K562 (cell line): ENCODE results near the gene DDX55. TPM values are rescaled to one million over a fixed set of nuclear protein-coding genes. Genes with fewer than 3 reads are reported as not detected.

ENCODE experiments used
- BCOR ChIP-seq: fragments of 450-650 bp; IDR thresholded peaks from 2 replicates; pipeline ENCODE4 v1.6.1; 2016
- CBX1 ChIP-seq: sonication (generic); IDR thresholded peaks from 2 replicates; pipeline ENCODE4 v1.6.1; 2016; ENCODE audit warnings: antibody characterized with exemption, low read depth, mild to moderate bottlenecking
- CBX3 ChIP-seq, 2 experiments: IDR thresholded peaks; 1 replicate in 1 of 2; 2 replicates in 1 of 2; pipeline ENCODE4 v1.6.1; 2012; ENCODE audit warnings: inconsistent platforms in 2 of 2, low read length in 2 of 2, borderline replicate concordance in 1 of 2, control low read depth in 1 of 2
- CBX5 ChIP-seq: IDR thresholded peaks from 2 replicates; pipeline ENCODE4 v1.6.1; 2014; ENCODE audit warnings: low read depth, borderline replicate concordance
- FOXJ3 ChIP-seq: sonication (generic); formaldehyde crosslinking; IDR thresholded peaks from 2 replicates; pipeline ENCODE4 v1.4.0; 2020; ENCODE audit warnings: mild to moderate bottlenecking, missing genetic modification reagents
- PHB ChIP-seq: fragments of 250-450 bp; sonication (Bioruptor Pico); IDR thresholded peaks from 2 replicates; pipeline ENCODE4 v1.5.0; 2021
- TEAD4 ChIP-seq, 2 experiments: sonication (generic) in 1 of 2; formaldehyde crosslinking in 1 of 2; IDR thresholded peaks; 2 replicates each; pipeline versions ENCODE4 v1.6.1 to v1.8.0; 2012 to 2022; ENCODE audit warnings: borderline replicate concordance in 1 of 2, inconsistent platforms in 1 of 2, low read length in 1 of 2, mild to moderate bottlenecking in 1 of 2, missing genetic modification reagents in 1 of 2
- XRCC5 ChIP-seq: fragments of 200-400 bp; formaldehyde crosslinking; IDR thresholded peaks from 2 replicates; pipeline ENCODE4 v1.6.1; 2017; ENCODE audit warnings: low read depth, mild to moderate bottlenecking, low read length
- ZBTB17 ChIP-seq: fragments of 450-650 bp; formaldehyde crosslinking; IDR thresholded peaks from 2 replicates; pipeline ENCODE4 v1.4.0; 2020; ENCODE audit warnings: mild to moderate bottlenecking
- ZBTB8A ChIP-seq: fragments of 450-650 bp; IDR thresholded peaks from 2 replicates; pipeline ENCODE4 v1.6.1; 2018; ENCODE audit warnings: mild to moderate bottlenecking, moderate library complexity; ENCODE audit not compliant: partially characterized antibody
- polyA plus RNA-seq, 8 experiments: library from polyadenylated mRNA; depleted of rRNA in 4 of 8; stranded (reverse) in 5 of 8; unstranded in 3 of 8; fragments of >200 nt; fragmentation: Nextera tagmentation in 2 of 8; fragmentation: Illumina TruSeq in 1 of 8; extraction: Ambion mirVana in 2 of 8; extraction: Trizol in 1 of 8; gene quantifications; 2 replicates each; pipeline versions ENCODE4 v1.2.1 to v1.2.3, GENCODE V29; 2011 to 2014; ENCODE audit warnings: inconsistent platforms in 1 of 8, missing spikeins in 1 of 8
- total RNA-seq, 7 experiments: library from RNA; depleted of rRNA in 6 of 7; stranded (reverse); fragments of >200 nt in 6 of 7; fragmentation: Illumina TruSeq in 2 of 7; extraction: Trizol in 2 of 7; gene quantifications; 2 replicates each; pipeline versions ENCODE4 v1.2.1 to v1.2.3, GENCODE V29; 2011 to 2021; ENCODE audit warnings: low replicate concordance in 1 of 7
- TF ChIP-seq, protein P1 (sequence below), 2 experiments: fragments of 450-650 bp; conservative IDR thresholded peaks; 2 replicates each; pipeline ENCODE4 v1.6.1; 2017; ENCODE audit warnings: mild to moderate bottlenecking in 2 of 2, moderate library complexity in 2 of 2
- TF ChIP-seq, protein P2 (sequence below): sonication (generic); formaldehyde crosslinking; IDR thresholded peaks from 2 replicates; pipeline ENCODE4 v1.4.0; 2020; ENCODE audit warnings: mild to moderate bottlenecking, missing genetic modification reagents
- TF ChIP-seq, protein P3 (sequence below): fragments of 250-450 bp; sonication (Bioruptor Pico); IDR thresholded peaks from 2 replicates; pipeline ENCODE4 v1.4.0; 2020; ENCODE audit warnings: borderline replicate concordance
- TF ChIP-seq, protein P4 (sequence below): fragments of 250-450 bp; sonication (Bioruptor Pico); IDR thresholded peaks from 2 replicates; pipeline ENCODE4 v1.4.0; 2020; ENCODE audit warnings: mild to moderate bottlenecking, moderate library complexity
- TF ChIP-seq, protein P5 (sequence below), 2 experiments: IDR thresholded peaks; 2 replicates each; pipeline ENCODE4 v1.6.1; 2011; ENCODE audit warnings: borderline replicate concordance in 1 of 2, control low read depth in 1 of 2, low read depth in 1 of 2, low read length in 1 of 2, mild to moderate bottlenecking in 1 of 2, mixed read lengths in 1 of 2, moderate library complexity in 1 of 2; ENCODE audit not compliant: insufficient read depth in 1 of 2, insufficient read length in 1 of 2, poor library complexity in 1 of 2, severe bottlenecking in 1 of 2; ENCODE audit errors: extremely low read depth in 1 of 2
- TF ChIP-seq, protein P6 (sequence below): fragments of 450-650 bp; formaldehyde crosslinking; IDR thresholded peaks from 2 replicates; pipeline ENCODE4 v1.4.0; 2022; ENCODE audit warnings: missing genetic modification characterization

DDX55 gene
- total and polyA plus RNA-seq, 9 of the 15 experiments (the other 6 are each of a cell fraction or from before 2014, with no cell fraction given): 10.6 to 71.0 (median 60.9) TPM

DNA sequence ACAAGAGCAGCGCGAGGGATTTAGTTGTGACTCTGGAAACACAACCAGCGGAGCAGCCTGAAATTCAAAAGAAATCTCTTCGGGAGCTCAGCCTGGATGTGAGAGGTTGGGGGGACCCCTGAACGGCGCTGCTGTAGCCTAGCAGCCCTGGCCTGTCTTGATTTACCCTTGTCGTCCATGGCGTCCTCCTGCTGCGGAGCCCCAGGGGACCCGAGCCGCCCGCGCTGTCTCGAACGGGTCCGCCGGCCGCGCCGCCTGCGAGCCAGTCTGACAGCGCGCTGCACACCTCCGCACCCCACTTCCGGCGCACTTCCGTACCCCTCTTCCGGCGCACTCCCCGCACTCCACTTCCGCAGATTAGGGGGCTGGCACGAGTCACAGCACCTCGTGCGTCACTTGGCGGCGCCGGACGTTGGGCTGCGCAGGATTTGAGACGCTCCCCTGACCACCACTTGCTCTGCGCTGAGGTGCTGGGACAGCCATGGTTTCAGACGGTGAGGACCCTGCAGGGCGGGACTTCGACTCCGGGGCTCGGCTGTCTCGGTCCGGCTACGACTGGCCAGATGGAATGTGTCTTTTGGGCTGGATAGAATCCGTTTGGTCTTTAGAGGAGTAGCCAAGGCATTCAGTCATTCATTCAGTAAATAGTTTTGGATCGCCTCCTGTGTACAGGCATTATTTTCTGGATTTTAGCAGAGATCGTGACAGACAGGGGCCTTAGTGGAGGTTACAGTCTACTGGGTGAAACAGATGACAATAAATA lies 31.7 kb downstream of the DDX55 start, which contains the start of the genes EIF2B1 and GTF2H3 (continued):
- TF ChIP-seq, protein P1, sequence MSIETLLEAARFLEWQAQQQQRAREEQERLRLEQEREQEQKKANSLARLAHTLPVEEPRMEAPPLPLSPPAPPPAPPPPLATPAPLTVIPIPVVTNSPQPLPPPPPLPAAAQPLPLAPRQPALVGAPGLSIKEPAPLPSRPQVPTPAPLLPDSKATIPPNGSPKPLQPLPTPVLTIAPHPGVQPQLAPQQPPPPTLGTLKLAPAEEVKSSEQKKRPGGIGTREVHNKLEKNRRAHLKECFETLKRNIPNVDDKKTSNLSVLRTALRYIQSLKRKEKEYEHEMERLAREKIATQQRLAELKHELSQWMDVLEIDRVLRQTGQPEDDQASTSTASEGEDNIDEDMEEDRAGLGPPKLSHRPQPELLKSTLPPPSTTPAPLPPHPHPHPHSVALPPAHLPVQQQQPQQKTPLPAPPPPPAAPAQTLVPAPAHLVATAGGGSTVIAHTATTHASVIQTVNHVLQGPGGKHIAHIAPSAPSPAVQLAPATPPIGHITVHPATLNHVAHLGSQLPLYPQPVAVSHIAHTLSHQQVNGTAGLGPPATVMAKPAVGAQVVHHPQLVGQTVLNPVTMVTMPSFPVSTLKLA (conservative IDR thresholded peaks at IDR 0.05): peak; percentile 98 to 99
- TF ChIP-seq CBX1 (no peak; the same call in 1 of the 2 replicates), PHB (CRISPR knock-in tag) (no peak), TEAD4 (IDR thresholded peaks at IDR 0.05; ENCODE audit: low read length) (no peak; the same call in 1 of the 2 replicates), TEAD4 (CRISPR knock-in tag; IDR thresholded peaks at IDR 0.05; ENCODE audit: borderline replicate concordance) (no peak), CBX5 (no peak), FOXJ3 (CRISPR knock-in tag) (no peak), ZBTB17 (CRISPR knock-in tag) (0 out of 2 replicates have a peak, but pooled peaks have one; percentile 18), CBX3 (IDR thresholded peaks at IDR 0.05; ENCODE audit: borderline replicate concordance in 1 of 2, low read length in 2 of 2) (peak in 1 of 2 experiments; percentile 48; a peak in 1 of 3 replicates), BCOR (no peak), ZBTB8A (no peak), XRCC5 (no peak)
- TF ChIP-seq, protein P2, sequence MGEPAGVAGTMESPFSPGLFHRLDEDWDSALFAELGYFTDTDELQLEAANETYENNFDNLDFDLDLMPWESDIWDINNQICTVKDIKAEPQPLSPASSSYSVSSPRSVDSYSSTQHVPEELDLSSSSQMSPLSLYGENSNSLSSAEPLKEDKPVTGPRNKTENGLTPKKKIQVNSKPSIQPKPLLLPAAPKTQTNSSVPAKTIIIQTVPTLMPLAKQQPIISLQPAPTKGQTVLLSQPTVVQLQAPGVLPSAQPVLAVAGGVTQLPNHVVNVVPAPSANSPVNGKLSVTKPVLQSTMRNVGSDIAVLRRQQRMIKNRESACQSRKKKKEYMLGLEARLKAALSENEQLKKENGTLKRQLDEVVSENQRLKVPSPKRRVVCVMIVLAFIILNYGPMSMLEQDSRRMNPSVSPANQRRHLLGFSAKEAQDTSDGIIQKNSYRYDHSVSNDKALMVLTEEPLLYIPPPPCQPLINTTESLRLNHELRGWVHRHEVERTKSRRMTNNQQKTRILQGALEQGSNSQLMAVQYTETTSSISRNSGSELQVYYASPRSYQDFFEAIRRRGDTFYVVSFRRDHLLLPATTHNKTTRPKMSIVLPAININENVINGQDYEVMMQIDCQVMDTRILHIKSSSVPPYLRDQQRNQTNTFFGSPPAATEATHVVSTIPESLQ (CRISPR knock-in tag): no peak
- TF ChIP-seq, protein P3, sequence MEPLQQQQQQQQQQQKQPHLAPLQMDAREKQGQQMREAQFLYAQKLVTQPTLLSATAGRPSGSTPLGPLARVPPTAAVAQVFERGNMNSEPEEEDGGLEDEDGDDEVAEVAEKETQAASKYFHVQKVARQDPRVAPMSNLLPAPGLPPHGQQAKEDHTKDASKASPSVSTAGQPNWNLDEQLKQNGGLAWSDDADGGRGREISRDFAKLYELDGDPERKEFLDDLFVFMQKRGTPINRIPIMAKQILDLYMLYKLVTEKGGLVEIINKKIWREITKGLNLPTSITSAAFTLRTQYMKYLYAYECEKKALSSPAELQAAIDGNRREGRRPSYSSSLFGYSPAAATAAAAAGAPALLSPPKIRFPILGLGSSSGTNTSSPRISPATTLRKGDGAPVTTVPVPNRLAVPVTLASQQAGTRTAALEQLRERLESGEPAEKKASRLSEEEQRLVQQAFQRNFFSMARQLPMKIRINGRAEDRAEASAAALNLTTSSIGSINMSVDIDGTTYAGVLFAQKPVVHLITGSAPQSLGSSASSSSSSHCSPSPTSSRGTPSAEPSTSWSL: no peak
- TF ChIP-seq, protein P4, sequence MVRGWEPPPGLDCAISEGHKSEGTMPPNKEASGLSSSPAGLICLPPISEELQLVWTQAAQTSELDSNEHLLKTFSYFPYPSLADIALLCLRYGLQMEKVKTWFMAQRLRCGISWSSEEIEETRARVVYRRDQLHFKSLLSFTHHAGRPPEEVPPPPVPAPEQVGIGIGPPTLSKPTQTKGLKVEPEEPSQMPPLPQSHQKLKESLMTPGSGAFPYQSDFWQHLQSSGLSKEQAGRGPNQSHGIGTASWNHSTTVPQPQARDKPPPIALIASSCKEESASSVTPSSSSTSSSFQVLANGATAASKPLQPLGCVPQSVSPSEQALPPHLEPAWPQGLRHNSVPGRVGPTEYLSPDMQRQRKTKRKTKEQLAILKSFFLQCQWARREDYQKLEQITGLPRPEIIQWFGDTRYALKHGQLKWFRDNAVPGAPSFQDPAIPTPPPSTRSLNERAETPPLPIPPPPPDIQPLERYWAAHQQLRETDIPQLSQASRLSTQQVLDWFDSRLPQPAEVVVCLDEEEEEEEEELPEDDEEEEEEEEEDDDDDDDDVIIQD (CRISPR knock-in tag): no peak
- TF ChIP-seq, protein P5, sequence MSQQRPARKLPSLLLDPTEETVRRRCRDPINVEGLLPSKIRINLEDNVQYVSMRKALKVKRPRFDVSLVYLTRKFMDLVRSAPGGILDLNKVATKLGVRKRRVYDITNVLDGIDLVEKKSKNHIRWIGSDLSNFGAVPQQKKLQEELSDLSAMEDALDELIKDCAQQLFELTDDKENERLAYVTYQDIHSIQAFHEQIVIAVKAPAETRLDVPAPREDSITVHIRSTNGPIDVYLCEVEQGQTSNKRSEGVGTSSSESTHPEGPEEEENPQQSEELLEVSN (IDR thresholded peaks at IDR 0.05; ENCODE audit: borderline replicate concordance in 1 of 2, extremely low read depth in 1 of 2, insufficient read depth in 1 of 2, insufficient read length in 1 of 2, low read depth in 1 of 2, low read length in 1 of 2, poor library complexity in 1 of 2, severe bottlenecking in 1 of 2): peak; percentile 60 to 72
- TF ChIP-seq, protein P6, sequence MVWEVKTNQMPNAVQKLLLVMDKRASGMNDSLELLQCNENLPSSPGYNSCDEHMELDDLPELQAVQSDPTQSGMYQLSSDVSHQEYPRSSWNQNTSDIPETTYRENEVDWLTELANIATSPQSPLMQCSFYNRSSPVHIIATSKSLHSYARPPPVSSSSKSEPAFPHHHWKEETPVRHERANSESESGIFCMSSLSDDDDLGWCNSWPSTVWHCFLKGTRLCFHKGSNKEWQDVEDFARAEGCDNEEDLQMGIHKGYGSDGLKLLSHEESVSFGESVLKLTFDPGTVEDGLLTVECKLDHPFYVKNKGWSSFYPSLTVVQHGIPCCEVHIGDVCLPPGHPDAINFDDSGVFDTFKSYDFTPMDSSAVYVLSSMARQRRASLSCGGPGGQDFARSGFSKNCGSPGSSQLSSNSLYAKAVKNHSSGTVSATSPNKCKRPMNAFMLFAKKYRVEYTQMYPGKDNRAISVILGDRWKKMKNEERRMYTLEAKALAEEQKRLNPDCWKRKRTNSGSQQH (CRISPR knock-in tag): no peak; the same call in 1 of the 2 replicates
